NT2/D1 (cell line): ENCODE data around the gene FLYWCH2.

ENCODE experiments used
- DNase-seq: peaks from one replicate; pipeline ENCODE4 v3.0.0-alpha.2; 2011; ENCODE audit warnings: low read depth, low spot score
- H3K27me3 ChIP-seq: 2 replicates; pipeline ENCODE4 v1.6.0; 2011; ENCODE audit warnings: mild to moderate bottlenecking; ENCODE audit not compliant: insufficient read length, insufficient read depth
- H3K36me3 ChIP-seq: 2 replicates; pipeline ENCODE4 v1.6.1; 2011; ENCODE audit warnings: mild to moderate bottlenecking, low read length, mixed read lengths; ENCODE audit not compliant: insufficient read depth, insufficient read length
- H3K4me1 ChIP-seq: 2 replicates; pipeline ENCODE4 v1.5.1; 2011; ENCODE audit not compliant: insufficient read depth, insufficient read length
- H3K4me3 ChIP-seq: 2 replicates; pipeline ENCODE4 v1.5.1; 2011; ENCODE audit warnings: low read depth; ENCODE audit not compliant: insufficient read length
- H3K9ac ChIP-seq: 2 replicates; pipeline ENCODE4 v1.6.0; 2011; ENCODE audit warnings: low read depth; ENCODE audit not compliant: insufficient read length
- H3K9me3 ChIP-seq: 2 replicates; pipeline ENCODE4 v1.5.1; 2011; ENCODE audit warnings: mild to moderate bottlenecking, low read length; ENCODE audit not compliant: insufficient read depth
- SUZ12 ChIP-seq: IDR thresholded peaks from 2 replicates; pipeline ENCODE4 v1.6.1; 2011; ENCODE audit not compliant: insufficient read length, insufficient read depth; ENCODE audit errors: extremely low read depth
- YY1 ChIP-seq: IDR thresholded peaks from 2 replicates; pipeline ENCODE4 v1.6.1; 2011; ENCODE audit not compliant: insufficient read length, insufficient read depth
- ZNF274 ChIP-seq: IDR thresholded peaks from 2 replicates; pipeline ENCODE4 v1.6.1; 2011; ENCODE audit warnings: mild to moderate bottlenecking, low read depth, low read length

Gene FLYWCH2

DNA sequence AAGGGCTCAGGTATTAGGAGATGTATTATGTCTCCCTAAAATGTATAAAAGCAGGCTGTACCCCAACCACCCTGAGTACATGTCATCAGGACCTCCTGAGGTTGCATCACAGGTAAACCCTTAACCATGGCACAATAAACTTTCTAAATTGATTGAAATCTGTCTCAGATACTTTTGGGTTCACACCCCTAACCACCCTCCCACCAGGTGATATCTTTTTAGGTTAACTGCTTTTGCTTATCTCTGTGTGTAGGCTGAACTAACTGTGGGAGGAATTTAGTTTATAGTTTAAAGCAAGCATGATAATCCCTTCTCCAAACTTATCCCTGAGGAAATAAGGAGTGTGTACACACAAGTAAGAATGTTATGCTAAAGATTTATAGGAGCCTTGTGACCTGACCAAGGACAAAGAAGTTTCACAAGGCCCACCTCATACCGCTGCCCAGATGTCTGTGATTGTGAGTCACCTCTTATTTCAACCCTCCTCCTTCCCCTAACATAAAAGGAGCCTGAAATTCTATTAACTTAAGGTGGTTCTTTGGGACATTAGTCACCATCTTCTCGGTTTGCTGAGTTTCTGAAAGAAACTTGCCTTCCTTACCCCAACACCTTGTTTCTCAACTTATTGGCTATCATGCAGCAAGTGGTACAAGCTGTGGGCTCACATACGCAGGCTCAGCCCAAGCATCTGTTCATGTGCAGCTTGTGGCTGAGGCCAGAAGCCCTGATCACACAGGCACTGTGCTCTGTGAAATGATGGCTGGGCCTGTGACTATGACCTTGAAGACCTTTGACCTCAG, 36.3 kb upstream of the FLYWCH2 start:
- Histone ChIP-seq H3K27me3 (no peaks in the 10 kb centered on the region), H3K9me3 (peaks cover 17% of the 10 kb centered on the region), H3K36me3 (no peaks in the 10 kb centered on the region), H3K4me3 (no peak overlapping the region), H3K9ac (no peak overlapping the region), H3K4me1 (peaks cover 4% of the 10 kb centered on the region)
- TF ChIP-seq SUZ12 = no peak
- no peak for TF ChIP-seq YY1
- TF ChIP-seq ZNF274 = no peak
- no peak for DNase-seq

DNA sequence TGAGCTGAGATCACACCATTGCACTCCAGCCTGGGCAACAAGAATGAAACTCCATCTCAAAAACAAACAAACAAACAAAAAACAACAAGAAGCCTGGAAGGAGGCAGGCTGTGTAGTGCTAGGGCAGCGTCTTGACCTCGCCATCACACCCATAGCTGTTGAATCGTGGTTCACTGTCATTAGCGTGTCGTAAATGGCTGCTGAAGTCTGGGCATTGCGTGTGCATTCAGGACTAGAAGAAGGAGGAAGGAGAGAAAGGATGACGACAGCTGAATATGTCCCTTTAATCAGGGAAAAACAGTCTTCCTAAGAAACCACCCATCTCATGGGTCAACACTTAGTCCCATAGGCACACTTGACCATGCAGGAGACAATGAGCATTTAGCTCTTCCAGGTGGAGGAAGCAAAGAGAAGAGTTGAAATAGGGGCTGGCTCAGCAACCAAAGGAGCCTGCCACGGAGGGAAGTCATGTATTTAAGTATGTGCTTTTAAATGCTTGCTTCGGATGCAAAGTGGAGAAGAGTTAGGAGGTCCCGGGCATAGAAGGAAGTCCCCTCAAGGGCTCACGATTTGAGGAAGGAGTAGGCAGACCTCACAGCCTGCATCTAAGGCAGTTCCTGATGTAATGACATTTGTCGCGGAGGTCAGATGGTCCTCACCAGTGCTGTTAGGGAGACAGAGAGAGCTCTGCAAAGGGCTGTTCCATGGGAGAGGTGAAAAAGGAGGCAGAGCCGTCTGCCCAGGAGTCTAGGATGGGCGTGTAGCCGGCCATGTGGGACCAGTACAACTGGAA, 33.9 kb upstream of the FLYWCH2 start:
- Histone ChIP-seq H3K9ac (no peak overlapping the region), H3K4me3 (no peak overlapping the region), H3K4me1 (peaks cover 6% of the 10 kb centered on the region), H3K36me3 (no peaks in the 10 kb centered on the region), H3K27me3 (no peaks in the 10 kb centered on the region), H3K9me3 (peaks cover 28% of the 10 kb centered on the region)
- no peak for TF ChIP-seq YY1
- TF ChIP-seq SUZ12 = no peak
- TF ChIP-seq ZNF274 = no peak
- DNase-seq = no peak

DNA sequence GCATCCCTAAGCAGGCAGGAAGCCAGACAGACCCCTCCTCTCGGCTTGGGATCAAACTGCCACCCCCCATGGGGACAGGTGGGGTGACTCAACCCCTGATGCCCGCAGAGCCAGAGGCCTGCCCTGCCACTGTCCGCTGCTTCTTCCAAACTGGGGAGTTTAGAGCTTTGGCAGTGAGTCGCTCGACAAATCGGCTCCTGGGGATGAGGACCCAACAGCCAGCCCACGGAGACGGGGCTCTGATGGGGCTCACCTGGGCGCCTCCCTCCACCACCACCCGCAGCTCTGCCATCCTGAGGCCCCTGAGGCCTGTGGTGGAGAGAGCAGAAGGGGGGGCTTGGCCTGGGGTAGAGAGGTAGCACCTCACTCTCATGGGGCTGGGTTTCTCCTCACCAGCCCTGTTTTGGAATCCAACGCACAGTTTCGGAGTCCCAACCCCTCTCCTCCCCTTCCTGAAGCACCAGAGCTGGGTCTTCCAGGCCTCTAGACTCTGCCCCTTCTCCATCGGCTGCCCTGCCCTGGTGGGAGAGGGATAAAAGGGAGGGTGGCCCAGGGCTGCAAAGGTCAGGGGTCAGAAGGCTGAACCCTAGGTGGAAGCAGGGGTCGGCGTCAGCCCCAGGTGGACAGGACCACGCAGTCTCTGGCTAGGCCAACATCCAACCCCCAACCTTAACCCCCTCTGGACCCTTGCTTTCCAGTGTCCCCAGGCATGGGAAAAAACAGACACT, 30.8 kb upstream of the FLYWCH2 start:
- H3K4me3 ChIP-seq = no peak overlapping the region
- no peaks in the 10 kb centered on the region for H3K36me3 ChIP-seq
- H3K4me1 ChIP-seq = peaks cover 6% of the 10 kb centered on the region
- H3K27me3 ChIP-seq = no peaks in the 10 kb centered on the region
- H3K9me3 ChIP-seq = peaks cover 42% of the 10 kb centered on the region
- DNase-seq = no peak
- no peak for TF ChIP-seq ZNF274
- TF ChIP-seq YY1 = no peak
- no peak for TF ChIP-seq SUZ12
- H3K9ac ChIP-seq = no peak overlapping the region

DNA sequence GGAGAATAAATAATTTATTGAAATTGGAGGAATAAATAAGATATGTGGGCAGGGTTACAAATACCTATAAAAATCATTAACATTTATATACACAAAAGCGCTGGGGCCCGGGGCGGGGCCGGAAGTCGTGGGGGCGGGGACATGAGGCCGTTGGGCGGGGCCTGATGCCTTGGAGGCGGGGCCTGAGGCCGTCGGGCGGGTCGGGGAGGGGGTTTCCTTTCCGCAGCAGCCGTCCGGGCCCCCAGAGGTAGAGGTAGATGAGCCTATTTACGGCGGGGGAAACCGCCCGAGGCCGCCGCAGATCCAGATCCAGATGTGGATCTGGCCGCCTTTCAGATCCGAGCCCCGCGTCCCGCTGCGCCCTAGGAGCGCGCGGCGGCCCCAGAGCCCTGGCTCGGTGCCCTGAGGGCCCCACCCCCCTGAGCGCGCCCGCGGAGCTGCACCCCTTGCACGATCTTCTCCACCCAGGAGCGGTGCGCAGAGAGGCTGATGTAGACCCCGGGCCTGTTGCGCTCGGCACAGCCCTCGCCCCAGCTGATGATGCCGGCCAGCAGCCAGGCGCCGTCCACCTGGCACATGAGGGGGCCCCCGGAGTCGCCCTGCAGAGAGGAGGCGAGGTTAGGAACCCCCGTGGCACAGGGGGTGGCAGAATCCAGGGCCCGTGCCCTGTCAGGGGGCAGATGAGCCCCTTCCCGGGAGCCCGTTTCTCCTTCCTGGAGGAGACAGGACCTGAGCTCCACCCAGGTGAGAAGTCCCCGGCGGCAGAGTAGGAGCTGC, 30.1 kb upstream of the FLYWCH2 start:
- no peak for DNase-seq
- Histone ChIP-seq H3K9ac (no peak overlapping the region), H3K27me3 (no peaks in the 10 kb centered on the region), H3K9me3 (peaks cover 37% of the 10 kb centered on the region), H3K36me3 (no peaks in the 10 kb centered on the region), H3K4me3 (no peak overlapping the region), H3K4me1 (peaks cover 6% of the 10 kb centered on the region)
- TF ChIP-seq YY1 (no peak), SUZ12 (no peak), ZNF274 (no peak)

DNA sequence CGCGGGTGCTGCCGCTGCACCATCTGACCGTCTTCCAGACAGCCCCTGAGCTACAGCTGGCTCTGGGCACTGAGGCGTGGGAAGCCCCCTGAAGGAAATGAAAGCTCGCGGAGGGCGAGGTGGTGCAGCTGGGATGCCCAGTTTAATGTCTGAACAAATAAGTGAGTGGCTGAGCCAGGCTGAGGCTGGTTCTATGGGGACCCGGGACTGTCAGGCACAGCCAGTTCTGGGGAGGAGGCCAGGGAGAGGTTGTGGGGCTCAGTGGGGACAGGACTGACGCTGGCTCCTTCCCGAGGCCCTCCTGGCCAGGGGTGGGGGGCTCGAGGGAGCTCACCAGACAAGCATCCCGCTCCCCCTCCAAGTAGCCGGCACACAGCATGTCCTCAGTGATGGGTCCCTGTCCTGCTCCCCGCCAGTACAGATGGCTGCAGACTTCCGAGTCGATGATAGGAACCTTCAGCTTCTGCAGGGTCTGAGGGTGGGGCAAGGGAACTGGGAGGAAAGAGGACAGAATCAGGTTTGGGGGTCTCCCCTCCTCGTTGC, 29.4 kb upstream of the FLYWCH2 start:
- Histone ChIP-seq H3K27me3 (no peaks in the 10 kb centered on the region), H3K9ac (no peak overlapping the region), H3K9me3 (peaks cover 32% of the 10 kb centered on the region), H3K4me3 (no peak overlapping the region), H3K4me1 (peaks cover 9% of the 10 kb centered on the region), H3K36me3 (no peaks in the 10 kb centered on the region)
- TF ChIP-seq ZNF274 = no peak
- TF ChIP-seq YY1 = no peak
- no peak for TF ChIP-seq SUZ12
- no peak for DNase-seq

DNA sequence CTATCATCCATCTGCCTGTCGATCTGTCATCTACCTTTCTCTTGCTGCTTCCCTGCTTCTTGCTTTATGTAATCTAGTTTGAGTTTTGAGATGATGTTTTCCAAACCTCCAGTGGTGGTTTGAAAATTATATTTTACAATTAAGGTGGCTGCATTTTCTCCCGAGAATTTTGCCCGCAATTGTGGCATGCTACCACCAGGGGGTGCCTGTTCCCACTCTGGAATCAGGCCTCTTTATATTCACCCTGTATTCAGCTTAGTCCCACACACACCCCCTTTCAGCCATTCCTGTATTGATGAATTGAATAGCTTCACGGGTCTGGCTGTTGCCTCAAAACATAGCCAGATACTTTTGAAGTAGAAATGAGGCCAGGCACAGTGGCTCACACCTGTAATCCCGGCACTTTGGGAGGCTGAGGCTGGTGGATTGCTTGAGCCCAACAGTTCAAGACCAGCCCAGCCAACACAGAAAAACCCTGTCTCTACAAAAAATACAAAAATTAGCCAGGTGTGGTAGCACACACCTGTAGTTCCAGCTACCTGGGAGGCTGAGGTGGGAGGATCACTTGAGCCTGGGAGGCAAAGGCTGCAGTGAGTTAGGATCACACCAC, 28.2 kb upstream of the FLYWCH2 start:
- TF ChIP-seq SUZ12 (no peak), ZNF274 (no peak), YY1 (no peak)
- Histone ChIP-seq H3K9ac (no peak overlapping the region), H3K4me3 (no peak overlapping the region), H3K9me3 (peaks cover 32% of the 10 kb centered on the region), H3K4me1 (peaks cover 9% of the 10 kb centered on the region), H3K27me3 (no peaks in the 10 kb centered on the region), H3K36me3 (no peaks in the 10 kb centered on the region)
- DNase-seq = no peak
